GM23338 (cell line): ENCODE results near the gene CLUH. TPM values are rescaled to one million over a fixed set of nuclear protein-coding genes. Genes with fewer than 3 reads are reported as not detected.

Experiments used
- ATAC-seq: fragments of 200-7000 bp; cut with Tn5 transposase; 3 replicates; pipeline ENCODE4 v1.9.1; 2020
- DNase-seq: peaks from one replicate; pipeline ENCODE4 v3.0.0-alpha.2; 2015; ENCODE audit warnings: low spot score
- H2AFZ ChIP-seq: fragments of 200-600 bp; sonication (generic); 2 replicates; pipeline ENCODE4 v1.8.0; 2016; ENCODE audit warnings: antibody characterized with exemption, mild to moderate bottlenecking, moderate library complexity
- H3F3A ChIP-seq: fragments of 200-600 bp; sonication (generic); replicated peaks from 2 replicates; pipeline ENCODE4 v1.8.0; 2017; ENCODE audit warnings: antibody characterized with exemption, mixed run types, low read depth
- H3K27ac ChIP-seq: fragments of 200-600 bp; sonication (generic); 2 replicates; pipeline ENCODE4 v1.6.1; 2016; ENCODE audit warnings: low read depth
- H3K27me3 ChIP-seq: fragments of 200-600 bp; sonication (generic); 2 replicates; pipeline ENCODE4 v1.8.0; 2016; ENCODE audit warnings: mild to moderate bottlenecking, mixed run types, moderate library complexity; ENCODE audit not compliant: insufficient read depth
- H3K36me3 ChIP-seq: fragments of 200-600 bp; sonication (generic); 2 replicates; pipeline ENCODE4 v1.8.0; 2016; ENCODE audit warnings: mild to moderate bottlenecking; ENCODE audit not compliant: insufficient read depth
- H3K4me1 ChIP-seq: fragments of 200-600 bp; sonication (generic); 2 replicates; pipeline ENCODE4 v1.8.0; 2016; ENCODE audit warnings: mild to moderate bottlenecking, moderate library complexity; ENCODE audit not compliant: insufficient read depth
- H3K4me2 ChIP-seq: fragments of 200-600 bp; sonication (generic); 2 replicates; pipeline ENCODE4 v1.7.1; 2017; ENCODE audit warnings: mixed run types
- H3K4me3 ChIP-seq: fragments of 200-600 bp; sonication (generic); 2 replicates; pipeline ENCODE4 v1.6.1; 2016; ENCODE audit warnings: mixed run types
- H3K79me2 ChIP-seq: fragments of 200-600 bp; sonication (generic); replicated peaks from 2 replicates; pipeline ENCODE4 v1.8.0; 2017; ENCODE audit warnings: mild to moderate bottlenecking; ENCODE audit not compliant: insufficient read depth
- H3K9me2 ChIP-seq: fragments of 200-600 bp; sonication (generic); 2 replicates; pipeline ENCODE4 v1.8.0; 2017; ENCODE audit not compliant: insufficient read depth
- H4K20me1 ChIP-seq: fragments of 200-600 bp; sonication (generic); replicated peaks from 2 replicates; pipeline ENCODE4 v1.8.0; 2017; ENCODE audit warnings: mild to moderate bottlenecking; ENCODE audit not compliant: insufficient read depth
- H3K27ac Mint-ChIP-seq: 2 replicates; pipeline ENCODE4 v1.8.0; 2020; ENCODE audit warnings: inconsistent platforms, mild to moderate bottlenecking, moderate library complexity, mixed read lengths
- H3K27me3 Mint-ChIP-seq: 3 replicates; pipeline ENCODE4 v1.8.0; 2022; ENCODE audit warnings: low read depth, mild to moderate bottlenecking, moderate library complexity, mixed read lengths, inconsistent platforms; ENCODE audit not compliant: insufficient read depth, poor library complexity
- H3K36me3 Mint-ChIP-seq: 3 replicates; pipeline ENCODE4 v1.8.0; 2021; ENCODE audit warnings: low read depth, mild to moderate bottlenecking, inconsistent platforms, moderate library complexity, mixed read lengths
- H3K4me1 Mint-ChIP-seq: 3 replicates; pipeline ENCODE4 v1.8.0; 2020; ENCODE audit warnings: mild to moderate bottlenecking, inconsistent platforms, mixed read lengths
- H3K4me3 Mint-ChIP-seq: 3 replicates; pipeline ENCODE4 v1.8.0; 2021; ENCODE audit warnings: moderate library complexity, mild to moderate bottlenecking, inconsistent platforms, mixed read lengths
- H3K9me3 Mint-ChIP-seq: 3 replicates; pipeline ENCODE4 v1.8.0; 2020; ENCODE audit warnings: moderate library complexity, mild to moderate bottlenecking, inconsistent platforms, mixed read lengths
- ZNF462 ChIP-seq: fragments of 250-450 bp; sonication (Bioruptor Pico); IDR thresholded peaks from 2 replicates; pipeline ENCODE4 v1.5.0; 2020; ENCODE audit warnings: mild to moderate bottlenecking, moderate library complexity
- polyA plus RNA-seq: library from polyadenylated mRNA; unstranded; fragments of >200 nt; fragmentation: Nextera tagmentation; extraction: Ambion mirVana; gene quantifications from 2 replicates; pipeline ENCODE4 v1.2.1, GENCODE V29; 2016
- total RNA-seq: library from RNA; depleted of rRNA; stranded (reverse); fragments of >200 nt; shearing (Covaris generic); gene quantifications from 2 replicates; pipeline ENCODE4 v1.2.3, GENCODE V29; 2014
- TF ChIP-seq, protein P1 (sequence below), 2 experiments: fragments of 200-600 bp in 1 of 2; sonication (generic) in 1 of 2; conservative IDR thresholded peaks; 2 replicates each; pipeline versions ENCODE4 v1.5.1 to v1.6.1; 2016 to 2017; ENCODE audit warnings: antibody characterized with exemption in 2 of 2, low read depth in 2 of 2, mild to moderate bottlenecking in 2 of 2, moderate library complexity in 1 of 2

CLUH gene
- total and polyA plus RNA-seq, 2 experiments from 2014 or later, result 23.5 to 90.0 TPM

GRCh38 chr17:2701996-2702741, 9.4 kb downstream of the CLUH start:
- no peaks in the 10 kb centered on the region for H3F3A ChIP-seq
- peaks cover 3% of the 10 kb centered on the region for H4K20me1 ChIP-seq
- H2AFZ ChIP-seq, result no peak overlapping the region
- no peak overlapping the region; the same call in 1 of the 2 replicates for H3K27ac Mint-ChIP-seq
- no peak overlapping the region for H3K4me3 Mint-ChIP-seq
- peaks cover 44% of the 10 kb centered on the region; the same call in 2 of the 3 replicates for H3K36me3 Mint-ChIP-seq
- H3K79me2 ChIP-seq, result peaks cover 20% of the 10 kb centered on the region
- ATAC-seq (peak; percentile 7), DNase-seq (peak; percentile 50)
- H3K27me3 Mint-ChIP-seq, result peaks cover 5% of the 10 kb centered on the region
- H3K36me3 ChIP-seq, result no peaks in the 10 kb centered on the region
- no peak overlapping the region for H3K4me3 ChIP-seq
- H3K27me3 ChIP-seq, result no peaks in the 10 kb centered on the region
- no peaks in the 10 kb centered on the region; the same call in 1 of the 2 replicates for H3K4me1 ChIP-seq
- TF ChIP-seq ZNF462 (CRISPR knock-in tag), result no peak
- TF ChIP-seq, protein P1, sequence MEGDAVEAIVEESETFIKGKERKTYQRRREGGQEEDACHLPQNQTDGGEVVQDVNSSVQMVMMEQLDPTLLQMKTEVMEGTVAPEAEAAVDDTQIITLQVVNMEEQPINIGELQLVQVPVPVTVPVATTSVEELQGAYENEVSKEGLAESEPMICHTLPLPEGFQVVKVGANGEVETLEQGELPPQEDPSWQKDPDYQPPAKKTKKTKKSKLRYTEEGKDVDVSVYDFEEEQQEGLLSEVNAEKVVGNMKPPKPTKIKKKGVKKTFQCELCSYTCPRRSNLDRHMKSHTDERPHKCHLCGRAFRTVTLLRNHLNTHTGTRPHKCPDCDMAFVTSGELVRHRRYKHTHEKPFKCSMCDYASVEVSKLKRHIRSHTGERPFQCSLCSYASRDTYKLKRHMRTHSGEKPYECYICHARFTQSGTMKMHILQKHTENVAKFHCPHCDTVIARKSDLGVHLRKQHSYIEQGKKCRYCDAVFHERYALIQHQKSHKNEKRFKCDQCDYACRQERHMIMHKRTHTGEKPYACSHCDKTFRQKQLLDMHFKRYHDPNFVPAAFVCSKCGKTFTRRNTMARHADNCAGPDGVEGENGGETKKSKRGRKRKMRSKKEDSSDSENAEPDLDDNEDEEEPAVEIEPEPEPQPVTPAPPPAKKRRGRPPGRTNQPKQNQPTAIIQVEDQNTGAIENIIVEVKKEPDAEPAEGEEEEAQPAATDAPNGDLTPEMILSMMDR (conservative IDR thresholded peaks at IDR 0.05; ENCODE audit: low read depth in 2 of 2), result peak; percentile 35 to 71
- no peaks in the 10 kb centered on the region for H3K9me3 Mint-ChIP-seq
- H3K27ac ChIP-seq, result no peak overlapping the region
- peaks cover 19% of the 10 kb centered on the region for H3K4me1 Mint-ChIP-seq
- H3K9me2 ChIP-seq, result no peaks in the 10 kb centered on the region
- no peak overlapping the region for H3K4me2 ChIP-seq
